Activated CD4-positive, alpha-beta memory T cell treated with anti-CD3 and anti-CD28 coated beads, Interleukin-2, amount 10 ng/mL, durations not matched to agents 7 days and 5 days (primary cell): Measurements from ENCODE around the gene CTNNA2. TPM values are rescaled to one million over a fixed set of nuclear protein-coding genes. Genes with fewer than 3 reads are reported as not detected.

ENCODE experiments used
- CTCF ChIA-PET: fragments of 350-600 bp; sonication (Branson Sonifier 250); formaldehyde crosslinking; loops from one replicate; lab custom pipeline; 2021; ENCODE audit warnings: antibody characterized with exemption, inconsistent platforms; lab: Charles Lee
- POLR2A ChIA-PET: fragments of 350-600 bp; sonication (Branson Sonifier 250); formaldehyde crosslinking; loops from one replicate; lab custom pipeline; 2021; ENCODE audit warnings: antibody characterized with exemption; lab: Charles Lee
- DNase-seq: peaks from one replicate; pipeline ENCODE4 v3.0.0-alpha.2; 2020
- H3K27ac Mint-ChIP-seq: one replicate; pipeline ENCODE4 v1.8.0; 2021; ENCODE audit warnings: mild to moderate bottlenecking, mixed read lengths
- H3K27me3 Mint-ChIP-seq: one replicate; pipeline ENCODE4 v1.8.0; 2021; ENCODE audit warnings: mixed read lengths
- H3K36me3 Mint-ChIP-seq: one replicate; pipeline ENCODE4 v1.8.0; 2021; ENCODE audit warnings: low read depth, mixed read lengths
- H3K4me1 Mint-ChIP-seq: one replicate; pipeline ENCODE4 v1.8.0; 2021; ENCODE audit warnings: mixed read lengths
- H3K4me3 Mint-ChIP-seq: one replicate; pipeline ENCODE4 v1.8.0; 2021; ENCODE audit warnings: mild to moderate bottlenecking, mixed read lengths
- H3K9me3 Mint-ChIP-seq: one replicate; pipeline ENCODE4 v1.8.0; 2021; ENCODE audit warnings: mixed read lengths
- total RNA-seq, 2 experiments: library from RNA; stranded (reverse); gene quantifications; one replicate each; pipeline ENCODE4 v1.2.3, GENCODE V29; 2021

CTNNA2 gene
- total RNA-seq, 2 experiments from 2014 or later, result not detected

GRCh38 chr2:79832511-79833234, 319.8 kb downstream of the CTNNA2 start:
- POLR2A ChIA-PET, result no interaction called here

DNA sequence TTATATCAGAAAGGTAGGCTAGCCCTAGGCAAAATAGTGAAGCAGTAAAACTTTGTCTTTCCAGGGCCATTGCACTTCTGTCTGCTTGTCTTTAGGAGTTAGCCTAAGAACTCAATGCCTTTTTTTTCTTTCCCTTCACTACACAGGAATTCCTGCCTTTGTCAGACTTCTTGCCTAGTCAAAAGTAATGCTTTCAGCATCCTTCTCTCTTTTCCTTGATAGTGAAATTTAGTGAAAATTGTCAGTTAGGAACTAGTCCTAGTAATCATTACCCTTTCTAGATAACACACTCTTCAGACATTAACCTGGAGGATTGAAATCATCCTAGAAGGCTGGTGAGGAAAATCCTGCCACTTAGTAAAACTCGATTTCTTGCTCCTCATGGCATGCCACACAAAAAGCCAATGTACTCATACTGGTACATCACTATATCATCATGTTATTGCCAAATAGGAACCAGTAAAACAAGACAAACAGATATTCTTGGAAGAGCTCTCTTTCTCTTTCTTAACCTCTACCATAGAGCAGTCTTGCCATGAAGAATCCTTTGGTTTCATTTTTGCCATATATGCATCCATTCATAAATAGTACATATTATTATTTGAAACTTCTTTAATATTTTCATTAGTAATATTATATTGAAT, 320.5 kb downstream of the CTNNA2 start:
- no peaks in the 10 kb centered on the region for H3K36me3 Mint-ChIP-seq
- CTCF ChIA-PET, result no interaction called here
- DNase-seq, result no peak
- peaks cover 2% of the 10 kb centered on the region for H3K9me3 Mint-ChIP-seq
- POLR2A ChIA-PET, result no interaction called here
- no peak overlapping the region for H3K27ac Mint-ChIP-seq
- H3K27me3 Mint-ChIP-seq, result no peaks in the 10 kb centered on the region
- H3K4me3 Mint-ChIP-seq, result no peak overlapping the region
- no peaks in the 10 kb centered on the region for H3K4me1 Mint-ChIP-seq

More at GRCh38 chr2:79832511-79833234, 319.8 kb downstream of the CTNNA2 start:
- Mint-ChIP-seq H3K4me3 (no peak overlapping the region), H3K27ac (no peak overlapping the region), H3K9me3 (no peaks in the 10 kb centered on the region), H3K36me3 (no peaks in the 10 kb centered on the region), H3K27me3 (no peaks in the 10 kb centered on the region), H3K4me1 (no peaks in the 10 kb centered on the region)
- CTCF ChIA-PET, result no interaction called here
- DNase-seq, result no peak

GRCh38 chr2:79835911-79836310, 323.1 kb downstream of the CTNNA2 start:
- H3K4me1 Mint-ChIP-seq, result no peaks in the 10 kb centered on the region
- H3K9me3 Mint-ChIP-seq, result peaks cover 5% of the 10 kb centered on the region
- no peak overlapping the region for H3K4me3 Mint-ChIP-seq
- H3K27ac Mint-ChIP-seq, result no peak overlapping the region
- ChIA-PET CTCF (no interaction called here), POLR2A (no interaction called here)
- no peak for DNase-seq
- H3K27me3 Mint-ChIP-seq, result no peaks in the 10 kb centered on the region
- H3K36me3 Mint-ChIP-seq, result no peaks in the 10 kb centered on the region

DNA sequence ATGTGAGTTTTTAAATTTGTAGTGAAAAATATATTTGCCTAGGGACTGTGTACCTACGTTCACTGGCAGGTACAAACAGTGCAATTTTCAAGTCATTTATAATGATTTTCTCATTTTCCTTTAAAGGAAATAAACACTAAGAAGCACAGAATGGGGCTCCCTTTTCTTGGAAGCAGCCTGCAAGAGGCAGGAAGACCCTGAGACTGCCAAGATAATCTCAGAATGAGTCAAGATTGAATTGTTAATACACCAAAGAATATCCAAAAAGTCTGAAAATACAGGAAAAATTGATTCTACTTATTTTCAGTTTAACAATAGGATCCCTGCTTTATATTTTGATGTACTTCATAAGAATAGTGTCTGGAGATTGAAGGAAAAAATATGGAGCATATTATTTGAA, 331.2 kb downstream of the CTNNA2 start:
- H3K9me3 Mint-ChIP-seq, result peaks cover 4% of the 10 kb centered on the region
- CTCF ChIA-PET, result no interaction called here
- H3K4me1 Mint-ChIP-seq, result no peaks in the 10 kb centered on the region
- H3K36me3 Mint-ChIP-seq, result no peaks in the 10 kb centered on the region
- no peak overlapping the region for H3K4me3 Mint-ChIP-seq
- POLR2A ChIA-PET, result no interaction called here
- H3K27me3 Mint-ChIP-seq, result no peaks in the 10 kb centered on the region
- no peak overlapping the region for H3K27ac Mint-ChIP-seq
- no peak for DNase-seq

- POLR2A ChIA-PET, result no interaction called here
- CTCF ChIA-PET, result no interaction called here
- Mint-ChIP-seq H3K4me3 (no peak overlapping the region), H3K4me1 (no peaks in the 10 kb centered on the region), H3K9me3 (peaks cover 4% of the 10 kb centered on the region), H3K27ac (no peak overlapping the region), H3K27me3 (no peaks in the 10 kb centered on the region), H3K36me3 (no peaks in the 10 kb centered on the region)
- no peak for DNase-seq
These were observed 334.0 kb downstream of the CTNNA2 start for GRCh38 chr2:79846878-79847277.

- H3K36me3 Mint-ChIP-seq, result no peaks in the 10 kb centered on the region
These were observed 336.4 kb downstream of the CTNNA2 start for GRCh38 chr2:79849241-79849640.

DNA sequence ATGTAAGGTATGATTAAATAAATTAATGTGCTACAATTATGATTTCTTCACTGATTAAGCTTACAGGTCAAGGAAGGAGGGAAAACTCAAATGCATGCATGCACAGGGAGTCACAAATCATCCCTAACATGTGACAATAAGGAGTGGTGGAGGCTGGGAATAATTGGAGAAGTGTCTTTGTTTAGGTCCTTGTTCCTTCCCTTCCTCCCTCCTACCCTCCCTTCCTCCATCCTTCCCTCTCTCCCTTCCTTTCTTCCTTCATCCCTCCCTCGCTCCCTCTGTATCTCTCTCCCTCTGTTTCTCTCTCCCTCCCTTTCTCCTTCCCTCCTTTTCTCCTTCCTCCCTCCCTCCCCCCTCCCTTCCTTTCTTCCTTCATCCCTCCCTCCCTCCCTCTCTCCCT, 337.1 kb downstream of the CTNNA2 start:
- H3K36me3 Mint-ChIP-seq, result no peaks in the 10 kb centered on the region
- H3K9me3 Mint-ChIP-seq, result peaks cover 4% of the 10 kb centered on the region
- DNase-seq, result no peak
- H3K27me3 Mint-ChIP-seq, result no peaks in the 10 kb centered on the region
- no peak overlapping the region for H3K27ac Mint-ChIP-seq
- H3K4me1 Mint-ChIP-seq, result no peaks in the 10 kb centered on the region
- POLR2A ChIA-PET, result no interaction called here
- H3K4me3 Mint-ChIP-seq, result no peak overlapping the region
- CTCF ChIA-PET, result no interaction called here

More at GRCh38 chr2:79849241-79849640, 336.4 kb downstream of the CTNNA2 start:
- no peaks in the 10 kb centered on the region for H3K4me1 Mint-ChIP-seq
- POLR2A ChIA-PET, result no interaction called here
- no peak overlapping the region for H3K4me3 Mint-ChIP-seq
- H3K27ac Mint-ChIP-seq, result no peak overlapping the region
- DNase-seq, result no peak
- CTCF ChIA-PET, result no interaction called here
- H3K27me3 Mint-ChIP-seq, result no peaks in the 10 kb centered on the region
- H3K9me3 Mint-ChIP-seq, result peaks cover 4% of the 10 kb centered on the region

GRCh38 chr2:79850912-79851311, 338.1 kb downstream of the CTNNA2 start:
- H3K36me3 Mint-ChIP-seq, result no peaks in the 10 kb centered on the region
- no peak overlapping the region for H3K4me3 Mint-ChIP-seq
- H3K4me1 Mint-ChIP-seq, result no peaks in the 10 kb centered on the region
- CTCF ChIA-PET, result no interaction called here
- no peak for DNase-seq
- POLR2A ChIA-PET, result no interaction called here
- H3K9me3 Mint-ChIP-seq, result peaks cover 7% of the 10 kb centered on the region
- no peak overlapping the region for H3K27ac Mint-ChIP-seq
- no peaks in the 10 kb centered on the region for H3K27me3 Mint-ChIP-seq

DNA sequence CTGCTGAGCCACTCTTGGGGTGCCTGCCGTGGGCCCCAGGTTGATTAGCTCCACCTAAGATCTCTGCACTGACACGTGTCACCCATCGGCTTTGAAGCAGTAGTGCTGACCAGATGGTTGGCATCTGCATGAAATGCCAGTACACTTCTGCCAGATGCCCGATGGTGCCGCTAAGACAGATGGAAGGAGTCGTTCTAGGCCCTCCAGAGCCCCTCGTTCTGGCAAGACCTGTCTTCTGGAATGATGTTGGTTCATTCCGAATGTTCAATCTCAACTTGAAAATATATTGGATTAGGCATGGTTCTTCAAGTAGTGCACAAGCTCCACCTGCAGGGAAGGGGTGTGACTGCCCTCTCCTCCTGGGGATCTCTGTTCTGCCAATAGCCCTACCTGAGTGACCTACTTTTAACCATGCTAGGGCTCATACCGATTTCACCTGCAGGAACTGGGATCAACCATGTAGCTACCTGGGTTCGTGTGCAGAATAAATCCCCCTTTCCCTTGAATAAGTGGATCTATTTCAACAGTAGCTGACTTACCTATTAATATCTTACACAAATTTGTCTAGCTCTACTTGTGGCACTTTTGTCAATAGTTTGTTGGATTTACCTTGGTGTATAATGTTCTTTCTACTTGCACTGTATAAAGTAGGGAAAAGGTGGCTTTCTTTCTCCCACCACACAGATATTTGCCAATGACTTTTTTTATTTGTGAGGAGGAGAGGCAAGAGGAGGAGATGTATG, 342.6 kb downstream of the CTNNA2 start:
- Mint-ChIP-seq H3K9me3 (peaks cover 8% of the 10 kb centered on the region), H3K27me3 (no peaks in the 10 kb centered on the region), H3K36me3 (no peaks in the 10 kb centered on the region), H3K4me1 (no peaks in the 10 kb centered on the region), H3K4me3 (no peak overlapping the region), H3K27ac (no peak overlapping the region)
- DNase-seq, result no peak
- ChIA-PET CTCF (no interaction called here), POLR2A (no interaction called here)

GRCh38 chr2:79857888-79858287, 345.0 kb downstream of the CTNNA2 start:
- Mint-ChIP-seq H3K4me3 (no peak overlapping the region), H3K4me1 (no peaks in the 10 kb centered on the region), H3K27me3 (no peaks in the 10 kb centered on the region), H3K27ac (no peak overlapping the region), H3K36me3 (no peaks in the 10 kb centered on the region), H3K9me3 (peaks cover 6% of the 10 kb centered on the region)
- CTCF ChIA-PET, result no interaction called here
- DNase-seq, result no peak
- POLR2A ChIA-PET, result no interaction called here

GRCh38 chr2:79860228-79861058, 347.6 kb downstream of the CTNNA2 start:
- POLR2A ChIA-PET, result no interaction called here
- DNase-seq, result no peak
- no peaks in the 10 kb centered on the region for H3K27me3 Mint-ChIP-seq
- CTCF ChIA-PET, result no interaction called here
- H3K9me3 Mint-ChIP-seq, result peaks cover 3% of the 10 kb centered on the region
- no peak overlapping the region for H3K4me3 Mint-ChIP-seq
- no peaks in the 10 kb centered on the region for H3K36me3 Mint-ChIP-seq
- no peak overlapping the region for H3K27ac Mint-ChIP-seq
- no peaks in the 10 kb centered on the region for H3K4me1 Mint-ChIP-seq

DNA sequence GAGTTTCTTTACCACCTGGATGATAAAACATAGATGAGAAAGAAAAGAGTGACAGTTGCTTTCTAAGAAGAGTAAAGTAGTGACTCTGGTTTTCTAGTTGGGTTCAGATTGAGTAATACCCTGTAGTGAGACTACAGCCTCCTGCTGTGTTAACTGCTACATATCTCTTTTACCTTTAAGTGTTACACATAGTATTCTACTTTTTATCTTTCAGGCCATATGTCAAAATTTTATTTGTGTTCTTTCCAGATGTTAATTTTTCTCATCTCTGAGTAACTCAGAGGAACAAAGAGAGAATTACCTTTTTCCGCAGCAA, 348.2 kb downstream of the CTNNA2 start:
- no peak overlapping the region for H3K4me3 Mint-ChIP-seq
- DNase-seq, result no peak
- H3K27ac Mint-ChIP-seq, result no peak overlapping the region
- no peaks in the 10 kb centered on the region for H3K36me3 Mint-ChIP-seq
- no peaks in the 10 kb centered on the region for H3K27me3 Mint-ChIP-seq
- ChIA-PET POLR2A (no interaction called here), CTCF (no interaction called here)
- no peaks in the 10 kb centered on the region for H3K4me1 Mint-ChIP-seq
- H3K9me3 Mint-ChIP-seq, result peaks cover 3% of the 10 kb centered on the region

GRCh38 chr2:79862756-79863155, 349.9 kb downstream of the CTNNA2 start:
- H3K9me3 Mint-ChIP-seq, result peaks cover 3% of the 10 kb centered on the region
- no peak overlapping the region for H3K27ac Mint-ChIP-seq
- DNase-seq, result no peak
- no peaks in the 10 kb centered on the region for H3K4me1 Mint-ChIP-seq
- H3K36me3 Mint-ChIP-seq, result no peaks in the 10 kb centered on the region
- CTCF ChIA-PET, result no interaction called here
- no peak overlapping the region for H3K4me3 Mint-ChIP-seq
- no peaks in the 10 kb centered on the region for H3K27me3 Mint-ChIP-seq
- POLR2A ChIA-PET, result no interaction called here
